HepG2 (cell line): Measurements from ENCODE around the gene PDPK1. TPM values are rescaled to one million over a fixed set of nuclear protein-coding genes. Genes with fewer than 3 reads are reported as not detected.

Experiments
- AKAP8 ChIP-seq: sonication (generic); formaldehyde crosslinking; IDR thresholded peaks from 2 replicates; pipeline ENCODE4 v1.5.1; 2020; ENCODE audit warnings: mild to moderate bottlenecking, missing genetic modification reagents
- CSRNP1 ChIP-seq: sonication (generic); formaldehyde crosslinking; IDR thresholded peaks from 2 replicates; pipeline ENCODE4 v1.8.1; 2023; ENCODE audit warnings: mild to moderate bottlenecking, missing genetic modification reagents
- FOXJ3 ChIP-seq: sonication (generic); formaldehyde crosslinking; IDR thresholded peaks from 2 replicates; pipeline ENCODE4 v1.4.0; 2020; ENCODE audit warnings: missing genetic modification reagents, mild to moderate bottlenecking, borderline replicate concordance
- HOXA9 ChIP-seq: sonication (generic); formaldehyde crosslinking; IDR thresholded peaks from 2 replicates; pipeline ENCODE4 v1.8.1; 2022; ENCODE audit warnings: missing genetic modification reagents, mild to moderate bottlenecking, moderate library complexity, borderline replicate concordance
- MIER2 ChIP-seq: IDR thresholded peaks from 2 replicates; pipeline ENCODE4 v1.6.1; 2016; ENCODE audit warnings: missing biosample characterization, missing genetic modification reagents
- MTA1 ChIP-seq: sonication (generic); formaldehyde crosslinking; IDR thresholded peaks from 2 replicates; pipeline ENCODE4 v1.4.0; 2020; ENCODE audit warnings: missing genetic modification reagents, mild to moderate bottlenecking, borderline replicate concordance
- NCOA2 ChIP-seq: sonication (generic); formaldehyde crosslinking; IDR thresholded peaks from 2 replicates; pipeline ENCODE4 v1.8.0; 2022; ENCODE audit warnings: inconsistent platforms
- SIX4 ChIP-seq: sonication (generic); formaldehyde crosslinking; IDR thresholded peaks from 2 replicates; pipeline ENCODE4 v1.4.0; 2020; ENCODE audit warnings: missing genetic modification reagents
- SMYD3 ChIP-seq: sonication (generic); formaldehyde crosslinking; IDR thresholded peaks from 2 replicates; pipeline ENCODE4 v1.8.1; 2023; ENCODE audit warnings: mild to moderate bottlenecking, missing genetic modification reagents
- SP1 ChIP-seq, 2 experiments: fragments of 450-650 bp in 1 of 2; sonication (generic) in 1 of 2; formaldehyde crosslinking in 1 of 2; IDR thresholded peaks; 2 replicates each; pipeline versions ENCODE4 v1.4.0 to v1.6.1; 2016 to 2020; ENCODE audit warnings: missing genetic modification reagents in 1 of 2
- TCF7 ChIP-seq: sonication (generic); IDR thresholded peaks from 2 replicates; pipeline ENCODE4 v1.6.1; 2016; ENCODE audit warnings: antibody characterized with exemption, low read depth
- ZFP62 ChIP-seq: sonication (generic); formaldehyde crosslinking; IDR thresholded peaks from 2 replicates; pipeline ENCODE4 v1.4.0; 2020; ENCODE audit warnings: missing genetic modification reagents
- ZFP91 ChIP-seq: sonication (generic); formaldehyde crosslinking; IDR thresholded peaks from 2 replicates; pipeline ENCODE4 v1.9.0; 2022; ENCODE audit warnings: missing genetic modification reagents, mild to moderate bottlenecking, borderline replicate concordance
- ZNF124 ChIP-seq: sonication (generic); formaldehyde crosslinking; IDR thresholded peaks from 2 replicates; pipeline ENCODE4 v1.4.0; 2020; ENCODE audit warnings: missing genetic modification reagents
- ZNF337 ChIP-seq: sonication (generic); formaldehyde crosslinking; IDR thresholded peaks from 2 replicates; pipeline ENCODE4 v1.5.1; 2020; ENCODE audit warnings: missing genetic modification reagents, low read depth, mild to moderate bottlenecking, borderline replicate concordance
- ZNF564 ChIP-seq: sonication (generic); formaldehyde crosslinking; IDR thresholded peaks from 2 replicates; pipeline ENCODE4 v1.8.1; 2023; ENCODE audit warnings: mild to moderate bottlenecking, missing genetic modification reagents
- ZNF567 ChIP-seq: sonication (generic); formaldehyde crosslinking; IDR thresholded peaks from 2 replicates; pipeline ENCODE4 v1.8.1; 2023; ENCODE audit warnings: mild to moderate bottlenecking, missing genetic modification reagents, borderline replicate concordance
- ZNF768 ChIP-seq: sonication (generic); formaldehyde crosslinking; IDR thresholded peaks from 2 replicates; pipeline ENCODE4 v1.4.0; 2020; ENCODE audit warnings: missing genetic modification reagents
- polyA plus RNA-seq, 8 experiments: library from polyadenylated mRNA; depleted of rRNA in 3 of 8; stranded (reverse) in 7 of 8; unstranded in 1 of 8; fragments of >200 nt; fragmentation: Illumina TruSeq in 4 of 8; extraction: Trizol in 4 of 8; gene quantifications; 2 replicates each; pipeline versions ENCODE4 v1.2.1 to v1.2.3, GENCODE V29; 2011 to 2016; ENCODE audit warnings: low read depth in 4 of 8, missing spikeins in 1 of 8, mixed read lengths in 1 of 8; ENCODE audit not compliant: insufficient read depth in 1 of 8
- total RNA-seq, 5 experiments: library from RNA; depleted of rRNA; stranded (reverse); fragments of >200 nt; fragmentation: Illumina TruSeq; extraction: Trizol; gene quantifications; 2 replicates each; pipeline ENCODE4 v1.2.3, GENCODE V29; 2016; ENCODE audit warnings: low read depth in 1 of 5
- TF ChIP-seq, protein P1 (sequence below): sonication (generic); formaldehyde crosslinking; conservative IDR thresholded peaks from 2 replicates; pipeline ENCODE4 v1.4.0; 2020; ENCODE audit warnings: missing genetic modification reagents
- TF ChIP-seq, protein P2 (sequence below): sonication (generic); formaldehyde crosslinking; IDR thresholded peaks from 2 replicates; pipeline ENCODE4 v1.5.1; 2020; ENCODE audit warnings: missing genetic modification reagents, mild to moderate bottlenecking, borderline replicate concordance
- TF ChIP-seq, protein P3 (sequence below): sonication (generic); formaldehyde crosslinking; IDR thresholded peaks from 2 replicates; pipeline ENCODE4 v1.4.0; 2020; ENCODE audit warnings: missing genetic modification reagents

Gene PDPK1
- total and polyA plus RNA-seq, 2 of the 13 experiments (the other 11 are each of a cell fraction or from before 2014, with no cell fraction given): 59.6 to 129 TPM

- TF ChIP-seq CSRNP1 (CRISPR knock-in tag) (no peak), ZNF337 (no peak), ZFP91 (CRISPR knock-in tag) (peak; percentile 70; the same call in 1 of the 2 replicates), FOXJ3 (CRISPR knock-in tag) (no peak), NCOA2 (CRISPR knock-in tag) (peak; percentile 30; the same call in 1 of the 2 replicates), SIX4 (CRISPR knock-in tag) (peak; percentile 13; the same call in 1 of the 2 replicates), ZFP62 (CRISPR knock-in tag) (no peak), HOXA9 (CRISPR knock-in tag) (no peak), ZNF124 (0 out of 2 replicates have a peak, but pooled peaks have one; percentile 6), ZNF567 (CRISPR knock-in tag) (0 out of 2 replicates have a peak, but pooled peaks have one; percentile 9), AKAP8 (CRISPR knock-in tag) (0 out of 2 replicates have a peak, but pooled peaks have one; percentile 25), SP1 (IDR thresholded peaks at IDR 0.05) (no peak), SP1 (CRISPR knock-in tag; IDR thresholded peaks at IDR 0.05) (peak; percentile 76), MIER2 (CRISPR knock-in tag) (no peak), MTA1 (CRISPR knock-in tag) (no peak), ZNF564 (peak; percentile 74; the same call in 1 of the 2 replicates), ZNF768 (CRISPR knock-in tag) (0 out of 2 replicates have a peak, but pooled peaks have one; percentile 2), TCF7 (no peak), SMYD3 (CRISPR knock-in tag) (no peak)
- TF ChIP-seq, protein P1, sequence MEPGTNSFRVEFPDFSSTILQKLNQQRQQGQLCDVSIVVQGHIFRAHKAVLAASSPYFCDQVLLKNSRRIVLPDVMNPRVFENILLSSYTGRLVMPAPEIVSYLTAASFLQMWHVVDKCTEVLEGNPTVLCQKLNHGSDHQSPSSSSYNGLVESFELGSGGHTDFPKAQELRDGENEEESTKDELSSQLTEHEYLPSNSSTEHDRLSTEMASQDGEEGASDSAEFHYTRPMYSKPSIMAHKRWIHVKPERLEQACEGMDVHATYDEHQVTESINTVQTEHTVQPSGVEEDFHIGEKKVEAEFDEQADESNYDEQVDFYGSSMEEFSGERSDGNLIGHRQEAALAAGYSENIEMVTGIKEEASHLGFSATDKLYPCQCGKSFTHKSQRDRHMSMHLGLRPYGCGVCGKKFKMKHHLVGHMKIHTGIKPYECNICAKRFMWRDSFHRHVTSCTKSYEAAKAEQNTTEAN (CRISPR knock-in tag): peak; percentile 40; the same call in 1 of the 2 replicates
- TF ChIP-seq, protein P2, sequence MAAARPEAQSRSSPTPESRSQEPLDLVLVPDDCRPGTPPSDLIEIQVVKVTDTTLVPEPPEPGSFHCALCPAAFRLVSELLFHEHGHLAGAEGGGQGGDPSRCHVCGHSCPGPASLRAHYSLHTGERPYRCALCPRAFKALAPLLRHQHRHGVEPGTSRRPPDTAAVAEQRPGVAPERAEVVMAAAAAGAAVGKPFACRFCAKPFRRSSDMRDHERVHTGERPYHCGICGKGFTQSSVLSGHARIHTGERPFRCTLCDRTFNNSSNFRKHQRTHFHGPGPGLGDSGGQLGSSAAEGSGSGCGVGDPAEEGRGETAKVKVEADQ (CRISPR knock-in tag): peak; percentile 53; the same call in 1 of the 2 replicates
- TF ChIP-seq, protein P3, sequence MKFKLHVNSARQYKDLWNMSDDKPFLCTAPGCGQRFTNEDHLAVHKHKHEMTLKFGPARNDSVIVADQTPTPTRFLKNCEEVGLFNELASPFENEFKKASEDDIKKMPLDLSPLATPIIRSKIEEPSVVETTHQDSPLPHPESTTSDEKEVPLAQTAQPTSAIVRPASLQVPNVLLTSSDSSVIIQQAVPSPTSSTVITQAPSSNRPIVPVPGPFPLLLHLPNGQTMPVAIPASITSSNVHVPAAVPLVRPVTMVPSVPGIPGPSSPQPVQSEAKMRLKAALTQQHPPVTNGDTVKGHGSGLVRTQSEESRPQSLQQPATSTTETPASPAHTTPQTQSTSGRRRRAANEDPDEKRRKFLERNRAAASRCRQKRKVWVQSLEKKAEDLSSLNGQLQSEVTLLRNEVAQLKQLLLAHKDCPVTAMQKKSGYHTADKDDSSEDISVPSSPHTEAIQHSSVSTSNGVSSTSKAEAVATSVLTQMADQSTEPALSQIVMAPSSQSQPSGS (CRISPR knock-in tag): peak; percentile 13; the same call in 1 of the 2 replicates
Measured at GRCh38 chr16:2513405-2514332, 24.2 kb upstream of the PDPK1 start, which contains the start of gene ATP6V0C (continued).
